Left lung (tissue), 10 donors: ENCODE data around the gene DNAAF5. TPM values are rescaled to one million over a fixed set of nuclear protein-coding genes. Genes with fewer than 3 reads are reported as not detected.

ENCODE experiments used
- ATAC-seq: fragments of 200-7000 bp; cut with Tn5 transposase; one replicate; pipeline ENCODE4 v1.9.1; 2020; ENCODE audit warnings: moderate library complexity
- DNase-seq, 4 donors: peaks; one replicate each; pipeline ENCODE4 v3.0.0-alpha.2; 2013 to 2020
- H3K27ac ChIP-seq, 2 donors: fragments of 200-600 bp; sonication (generic) in 1 of 2; one replicate each; pipeline versions ENCODE4 v1.5.0 to v1.8.0; 2020 to 2021
- H3K27me3 ChIP-seq, 2 donors: fragments of 200-600 bp; sonication (generic) in 1 of 2; one replicate each; pipeline versions ENCODE4 v1.5.0 to v1.8.0; 2020 to 2021
- H3K36me3 ChIP-seq, 2 donors: fragments of 200-600 bp; sonication (generic) in 1 of 2; one replicate each; pipeline versions ENCODE4 v1.5.0 to v1.8.0; 2020 to 2021
- H3K4me1 ChIP-seq, 2 donors: fragments of 200-600 bp; one replicate each; pipeline ENCODE4 v1.8.0; 2021
- H3K4me3 ChIP-seq, 2 donors: fragments of 200-600 bp; sonication (generic) in 1 of 2; one replicate each; pipeline versions ENCODE4 v1.5.0 to v1.8.0; 2020 to 2021; ENCODE audit warnings: mild to moderate bottlenecking in 1 of 2
- H3K9me3 ChIP-seq, 2 donors: fragments of 200-600 bp; sonication (generic) in 1 of 2; one replicate each; pipeline versions ENCODE4 v1.5.0 to v1.8.0; 2020 to 2021
- CTCF ChIP-seq, 2 donors: fragments of 200-600 bp; sonication (generic) in 1 of 2; IDR thresholded peaks; one replicate each; pipeline versions ENCODE4 v1.5.0 to v1.8.0; 2021; ENCODE audit warnings: antibody characterized with exemption in 2 of 2
- intact Hi-C, 2 donors: fragments of 100-400 bp; cut with DNase I; formaldehyde crosslinking; loops; one replicate each; pipeline versions ENCODE4 v1.11.2 to v1.14.2; 2022
- polyA plus RNA-seq, 6 donors: library from polyadenylated mRNA; unstranded; fragments of 120-200 nt; gene quantifications; one replicate each; pipeline ENCODE4 v1.2.1, GENCODE V29; 2013; ENCODE audit not compliant: insufficient read length in 6 of 6
- total RNA-seq, 2 donors: library from RNA; stranded (reverse); fragmentation: NEBNext Ultra II Directional; extraction: Animal tissue kit (Norgen Biotek cat#: 25700); gene quantifications; one replicate each; pipeline ENCODE4 v1.2.1, GENCODE V29; 2021
- donor health status: DM: no; HTN: yes; CAD: no.
- donor health status: DM: no; HTN: no; CAD: no.

DNAAF5 gene
- total and polyA plus RNA-seq, 8 donors = 19.9 to 30.6 (median 26.2) TPM

- intact Hi-C loops = no loop called here
- Histone ChIP-seq H3K27me3 (peaks cover 0 to 36% of the 10 kb centered on the region in 2 donors), H3K27ac (no peak overlapping the region), H3K4me3 (peak overlapping the region in 1 of 2 donors; percentile 67), H3K4me1 (peaks cover 11 to 33% of the 10 kb centered on the region in 2 donors), H3K9me3 (no peaks in the 10 kb centered on the region), H3K36me3 (no peaks in the 10 kb centered on the region)
- TF ChIP-seq CTCF (IDR thresholded peaks at IDR 0.05) = peak; percentile 10 to 34
- ATAC-seq = no peak
- no peak for DNase-seq
Observed at GRCh38 chr7:818031-818699, 91.7 kb downstream of the DNAAF5 start.

- Histone ChIP-seq H3K9me3 (no peaks in the 10 kb centered on the region), H3K36me3 (no peaks in the 10 kb centered on the region), H3K4me1 (peaks cover 7 to 41% of the 10 kb centered on the region in 2 donors), H3K27me3 (peaks cover 0 to 18% of the 10 kb centered on the region in 2 donors), H3K4me3 (no peak overlapping the region), H3K27ac (no peak overlapping the region)
- intact Hi-C loops = no loop called here
- no peak for DNase-seq
- no peak for ATAC-seq
- no peak for TF ChIP-seq CTCF (IDR thresholded peaks at IDR 0.05)
Observed at GRCh38 chr7:820341-820740, 93.8 kb downstream of the DNAAF5 start.

- TF ChIP-seq CTCF (IDR thresholded peaks at IDR 0.05) = no peak
- ATAC-seq (no peak), DNase-seq (peak in 1 of 4 donors; percentile 13)
- Histone ChIP-seq H3K9me3 (no peaks in the 10 kb centered on the region), H3K4me3 (no peak overlapping the region), H3K27me3 (peaks cover 0 to 13% of the 10 kb centered on the region in 2 donors), H3K27ac (no peak overlapping the region), H3K4me1 (peaks cover 7 to 37% of the 10 kb centered on the region in 2 donors), H3K36me3 (no peaks in the 10 kb centered on the region)
- intact Hi-C loops = no loop called here
Observed at GRCh38 chr7:821688-822087, 95.2 kb downstream of the DNAAF5 start.

- ATAC-seq (no peak), DNase-seq (peak in 1 of 4 donors; percentile 58)
- Histone ChIP-seq H3K9me3 (no peaks in the 10 kb centered on the region), H3K4me3 (no peak overlapping the region), H3K27me3 (peaks cover 0 to 4% of the 10 kb centered on the region in 2 donors), H3K36me3 (no peaks in the 10 kb centered on the region), H3K4me1 (peaks cover 3 to 29% of the 10 kb centered on the region in 2 donors), H3K27ac (no peak overlapping the region)
- intact Hi-C loops = no loop called here
- no peak for TF ChIP-seq CTCF (IDR thresholded peaks at IDR 0.05)
Observed at GRCh38 chr7:822692-823276, 96.3 kb downstream of the DNAAF5 start.

- no peak for TF ChIP-seq CTCF (IDR thresholded peaks at IDR 0.05)
- H3K4me3 ChIP-seq = no peak overlapping the region
- no peaks in the 10 kb centered on the region for H3K27me3 ChIP-seq
- H3K27ac ChIP-seq = peak overlapping the region in 1 of 2 donors; percentile 37
- no peaks in the 10 kb centered on the region for H3K9me3 ChIP-seq
- intact Hi-C loops = no loop called here
- DNase-seq (peak in 1 of 4 donors; percentile 32), ATAC-seq (no peak)
- peaks cover 3 to 24% of the 10 kb centered on the region in 2 donors for H3K4me1 ChIP-seq
- no peaks in the 10 kb centered on the region for H3K36me3 ChIP-seq
Observed at GRCh38 chr7:823649-824048, 97.2 kb downstream of the DNAAF5 start.
